ENCODE data around the gene DPRX.

Gene DPRX

GRCh38 chr19:53631949-53632407 is at the start of gene DPRX:
Gene DPRX (plus strand): TSS chr19:53631999. CDS start chr19:53632107, 108 bp downstream.
- DNase-seq (ENCODE audit: low read depth in 3 of 3, low spot score in 1 of 3): no peak

- DNase-seq (ENCODE audit: low read depth in 3 of 3, low spot score in 1 of 3): no peak
Observed at GRCh38 chr19:53583181-53583580, 48.6 kb upstream of the DPRX start.

GRCh38 chr19:53586277-53586691 is 45.5 kb upstream of the DPRX start:
- no peak for DNase-seq (ENCODE audit: low read depth in 3 of 3, low spot score in 1 of 3)

- DNase-seq (ENCODE audit: low read depth in 3 of 3, low spot score in 1 of 3): no peak
Observed at GRCh38 chr19:53594811-53595509, 36.8 kb upstream of the DPRX start.

- DNase-seq (ENCODE audit: low read depth in 3 of 3, low spot score in 1 of 3): no peak
Observed at GRCh38 chr19:53595510-53595867, 36.3 kb upstream of the DPRX start.

GRCh38 chr19:53596056-53596455 is 35.7 kb upstream of the DPRX start:
- DNase-seq (ENCODE audit: low read depth in 3 of 3, low spot score in 1 of 3): no peak

GRCh38 chr19:53597023-53597422 is 34.8 kb upstream of the DPRX start:
- DNase-seq (ENCODE audit: low read depth in 3 of 3, low spot score in 1 of 3): no peak

- no peak for DNase-seq (ENCODE audit: low read depth in 3 of 3, low spot score in 1 of 3)
Observed at GRCh38 chr19:53598361-53598760, 33.4 kb upstream of the DPRX start.

GRCh38 chr19:53600217-53600616 is 31.6 kb upstream of the DPRX start:
- no peak for DNase-seq (ENCODE audit: low read depth in 3 of 3, low spot score in 1 of 3)

- no peak for DNase-seq (ENCODE audit: low read depth in 3 of 3, low spot score in 1 of 3)
Observed at GRCh38 chr19:53606031-53606430, 25.8 kb upstream of the DPRX start.

- DNase-seq (ENCODE audit: low read depth in 3 of 3, low spot score in 1 of 3): no peak
Observed at GRCh38 chr19:53608381-53608780, 23.4 kb upstream of the DPRX start.

GRCh38 chr19:53612762-53613526 is 18.9 kb upstream of the DPRX start:
- no peak for DNase-seq (ENCODE audit: low read depth in 3 of 3, low spot score in 1 of 3)

- no peak for DNase-seq (ENCODE audit: low read depth in 3 of 3, low spot score in 1 of 3)
Observed at GRCh38 chr19:53621885-53622740, 9.7 kb upstream of the DPRX start.

GRCh38 chr19:53624771-53625545 is 6.8 kb upstream of the DPRX start:
- DNase-seq (ENCODE audit: low read depth in 3 of 3, low spot score in 1 of 3): no peak

GRCh38 chr19:53626486-53626885 is 5.3 kb upstream of the DPRX start:
- DNase-seq (ENCODE audit: low read depth in 3 of 3, low spot score in 1 of 3): no peak

GRCh38 chr19:53626976-53627375 is 4.8 kb upstream of the DPRX start:
- no peak for DNase-seq (ENCODE audit: low read depth in 3 of 3, low spot score in 1 of 3)

- no peak for DNase-seq (ENCODE audit: low read depth in 3 of 3, low spot score in 1 of 3)
Observed at GRCh38 chr19:53634768-53635167, 3.0 kb downstream of the DPRX start.

GRCh38 chr19:53639471-53639870 is 7.7 kb downstream of the DPRX start:
- DNase-seq (ENCODE audit: low read depth in 3 of 3, low spot score in 1 of 3): no peak

- no peak for DNase-seq (ENCODE audit: low read depth in 3 of 3, low spot score in 1 of 3)
Observed at GRCh38 chr19:53642381-53643099, 10.7 kb downstream of the DPRX start.

Data from stimulated activated CD4-positive, alpha-beta T cell treated with anti-CD3 and anti-CD28 coated beads, TNF-alpha, amount 100 ng/mL, for 1 hour (primary cell).